DOHH2 (cell line): Measurements from ENCODE around the gene FAM32A.

Experiments
- EZH2phosphoT487 ChIP-seq: fragments of 200-600 bp; sonication (generic); IDR thresholded peaks from 2 replicates; pipeline ENCODE4 v1.6.1; 2017; ENCODE audit warnings: borderline replicate concordance, mild to moderate bottlenecking, antibody characterized with exemption, low read length, moderate library complexity, mixed read lengths
- TF ChIP-seq, protein P1 (sequence below): fragments of 200-600 bp; sonication (generic); IDR thresholded peaks from one replicate; pipeline ENCODE4 v1.5.1; 2014; ENCODE audit warnings: antibody characterized with exemption, mild to moderate bottlenecking, low read depth, low read length; ENCODE audit not compliant: poor library complexity, severe bottlenecking

DNA sequence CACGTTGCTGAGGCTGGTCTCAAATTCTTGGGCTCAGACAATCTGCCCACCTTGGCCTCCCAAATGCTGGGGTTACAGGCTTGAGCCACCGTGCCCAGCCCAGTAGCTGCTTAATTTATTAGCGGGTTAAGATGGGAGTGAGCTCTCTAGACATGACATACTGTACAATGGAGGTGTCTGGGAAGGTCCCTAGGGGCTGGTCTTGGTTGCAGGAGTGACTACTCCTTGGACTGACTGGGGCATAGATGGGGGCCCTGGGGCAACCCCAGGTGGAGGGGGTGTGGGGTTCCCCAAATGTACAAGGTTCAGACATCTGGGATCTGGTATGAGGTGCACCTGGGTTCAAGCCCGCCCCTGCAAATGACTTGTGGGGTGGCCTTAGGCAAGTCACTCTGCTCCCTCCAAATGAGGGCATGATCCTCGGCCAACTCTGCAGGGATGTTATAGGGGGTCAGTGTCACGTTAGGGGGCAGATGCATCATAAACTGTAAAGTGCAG is 24.7 kb upstream of the FAM32A start:
- TF ChIP-seq, protein P1, sequence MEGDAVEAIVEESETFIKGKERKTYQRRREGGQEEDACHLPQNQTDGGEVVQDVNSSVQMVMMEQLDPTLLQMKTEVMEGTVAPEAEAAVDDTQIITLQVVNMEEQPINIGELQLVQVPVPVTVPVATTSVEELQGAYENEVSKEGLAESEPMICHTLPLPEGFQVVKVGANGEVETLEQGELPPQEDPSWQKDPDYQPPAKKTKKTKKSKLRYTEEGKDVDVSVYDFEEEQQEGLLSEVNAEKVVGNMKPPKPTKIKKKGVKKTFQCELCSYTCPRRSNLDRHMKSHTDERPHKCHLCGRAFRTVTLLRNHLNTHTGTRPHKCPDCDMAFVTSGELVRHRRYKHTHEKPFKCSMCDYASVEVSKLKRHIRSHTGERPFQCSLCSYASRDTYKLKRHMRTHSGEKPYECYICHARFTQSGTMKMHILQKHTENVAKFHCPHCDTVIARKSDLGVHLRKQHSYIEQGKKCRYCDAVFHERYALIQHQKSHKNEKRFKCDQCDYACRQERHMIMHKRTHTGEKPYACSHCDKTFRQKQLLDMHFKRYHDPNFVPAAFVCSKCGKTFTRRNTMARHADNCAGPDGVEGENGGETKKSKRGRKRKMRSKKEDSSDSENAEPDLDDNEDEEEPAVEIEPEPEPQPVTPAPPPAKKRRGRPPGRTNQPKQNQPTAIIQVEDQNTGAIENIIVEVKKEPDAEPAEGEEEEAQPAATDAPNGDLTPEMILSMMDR = no peak
- no peak for TF ChIP-seq EZH2phosphoT487
